Peyer's patch (tissue), 4 donors: ENCODE results near the gene PTPRM. TPM values are rescaled to one million over a fixed set of nuclear protein-coding genes. Genes with fewer than 3 reads are reported as not detected.

Experiments used
- DNase-seq, 3 donors: peaks; one replicate each; pipeline ENCODE4 v3.0.0-alpha.2; 2017 to 2019
- H3K27ac ChIP-seq, 4 donors: fragments of 200-600 bp; sonication (generic); one replicate each; pipeline ENCODE4 v1.5.1; 2016 to 2019
- H3K27me3 ChIP-seq, 2 donors: fragments of 200-600 bp; sonication (generic); one replicate each; pipeline ENCODE4 v1.5.1; 2019
- H3K36me3 ChIP-seq, 3 donors: fragments of 200-600 bp; sonication (generic); one replicate each; pipeline ENCODE4 v1.5.1; 2016 to 2019
- H3K4me1 ChIP-seq, 4 donors: fragments of 200-600 bp; sonication (generic); one replicate each; pipeline ENCODE4 v1.5.1; 2016 to 2019
- H3K4me3 ChIP-seq, 4 donors: fragments of 200-600 bp; sonication (generic); 1 replicate in 3 of 4; 2 replicates in 1 of 4; pipeline ENCODE4 v1.5.1; 2016 to 2019; ENCODE audit warnings: mild to moderate bottlenecking in 1 of 4
- H3K9me3 ChIP-seq, 4 donors: fragments of 200-600 bp; sonication (generic); one replicate each; pipeline ENCODE4 v1.5.1; 2016 to 2019; ENCODE audit warnings: mild to moderate bottlenecking in 1 of 4
- CTCF ChIP-seq, 6 experiments: fragments of 450-650 bp in 4 of 6; fragments of 200-600 bp in 2 of 6; sonication (generic) in 1 of 6; IDR thresholded peaks; one replicate each; pipeline ENCODE4 v1.5.1; 2017 to 2019; ENCODE audit warnings: antibody characterized with exemption in 6 of 6, mild to moderate bottlenecking in 3 of 6, moderate library complexity in 1 of 6
- POLR2A ChIP-seq, 2 donors: fragments of 450-650 bp; IDR thresholded peaks; one replicate each; pipeline ENCODE4 v1.5.1; 2017; ENCODE audit warnings: antibody characterized with exemption in 2 of 2, mild to moderate bottlenecking in 2 of 2, moderate library complexity in 2 of 2
- total RNA-seq, 4 donors: library from RNA; depleted of rRNA; stranded (reverse); fragments of >200 nt; gene quantifications; one replicate each; pipeline ENCODE4 v1.1.0, GENCODE V29; 2016

PTPRM gene
- total RNA-seq, 4 donors from 2014 or later, result 39.6 to 211 (median 80.3) TPM

GRCh38 chr18:7760967-7761948 lies 194.1 kb downstream of the PTPRM start:
- Histone ChIP-seq H3K27ac (no peak overlapping the region), H3K9me3 (no peaks in the 10 kb centered on the region), H3K4me3 (no peak overlapping the region), H3K4me1 (no peaks in the 10 kb centered on the region), H3K27me3 (no peaks in the 10 kb centered on the region), H3K36me3 (no peaks in the 10 kb centered on the region)
- TF ChIP-seq CTCF (IDR thresholded peaks at IDR 0.05) (no peak), POLR2A (IDR thresholded peaks at IDR 0.05) (no peak)
- no peak for DNase-seq

GRCh38 chr18:7764405-7764804 lies 197.3 kb downstream of the PTPRM start:
- no peak for DNase-seq
- H3K4me1 ChIP-seq, result no peaks in the 10 kb centered on the region
- no peak overlapping the region for H3K4me3 ChIP-seq
- no peak overlapping the region for H3K27ac ChIP-seq
- no peak for TF ChIP-seq CTCF (IDR thresholded peaks at IDR 0.05)
- H3K9me3 ChIP-seq, result no peaks in the 10 kb centered on the region
- no peaks in the 10 kb centered on the region for H3K27me3 ChIP-seq
- H3K36me3 ChIP-seq, result no peaks in the 10 kb centered on the region

GRCh38 chr18:7766346-7766745 lies 199.2 kb downstream of the PTPRM start:
- Histone ChIP-seq H3K4me3 (no peak overlapping the region), H3K36me3 (no peaks in the 10 kb centered on the region), H3K27ac (no peak overlapping the region), H3K9me3 (no peaks in the 10 kb centered on the region), H3K4me1 (no peaks in the 10 kb centered on the region), H3K27me3 (no peaks in the 10 kb centered on the region)
- no peak for DNase-seq
- TF ChIP-seq CTCF (IDR thresholded peaks at IDR 0.05) (no peak), POLR2A (IDR thresholded peaks at IDR 0.05) (no peak)

- Histone ChIP-seq H3K9me3 (no peaks in the 10 kb centered on the region), H3K27ac (no peak overlapping the region), H3K27me3 (no peaks in the 10 kb centered on the region), H3K4me3 (no peak overlapping the region), H3K4me1 (no peaks in the 10 kb centered on the region), H3K36me3 (no peaks in the 10 kb centered on the region)
- no peak for DNase-seq
- TF ChIP-seq CTCF (IDR thresholded peaks at IDR 0.05), result no peak
These were observed 199.7 kb downstream of the PTPRM start for GRCh38 chr18:7766817-7767216.

GRCh38 chr18:7770908-7771307 lies 203.8 kb downstream of the PTPRM start:
- Histone ChIP-seq H3K27me3 (no peaks in the 10 kb centered on the region), H3K4me1 (no peaks in the 10 kb centered on the region), H3K4me3 (no peak overlapping the region), H3K27ac (no peak overlapping the region), H3K9me3 (no peaks in the 10 kb centered on the region), H3K36me3 (no peaks in the 10 kb centered on the region)
- TF ChIP-seq CTCF (IDR thresholded peaks at IDR 0.05), result no peak
- no peak for TF ChIP-seq POLR2A (IDR thresholded peaks at IDR 0.05)
- DNase-seq, result no peak
